Body of pancreas (tissue), 4 donors: Measurements from ENCODE around the gene ELAVL1.

Experiments used
- POLR2A ChIP-seq, 3 donors: fragments of 450-650 bp; IDR thresholded peaks; one replicate each; pipeline ENCODE4 v1.6.1; 2016; ENCODE audit warnings: antibody characterized with exemption in 3 of 3, mild to moderate bottlenecking in 2 of 3
- TF ChIP-seq, protein P1 (sequence below), 7 experiments: fragments of 450-650 bp in 4 of 7; fragments of 200-600 bp in 3 of 7; sonication (generic) in 3 of 7; IDR thresholded peaks; one replicate each; pipeline ENCODE4 v1.5.1; 2016 to 2019; ENCODE audit warnings: antibody characterized with exemption in 7 of 7

DNA sequence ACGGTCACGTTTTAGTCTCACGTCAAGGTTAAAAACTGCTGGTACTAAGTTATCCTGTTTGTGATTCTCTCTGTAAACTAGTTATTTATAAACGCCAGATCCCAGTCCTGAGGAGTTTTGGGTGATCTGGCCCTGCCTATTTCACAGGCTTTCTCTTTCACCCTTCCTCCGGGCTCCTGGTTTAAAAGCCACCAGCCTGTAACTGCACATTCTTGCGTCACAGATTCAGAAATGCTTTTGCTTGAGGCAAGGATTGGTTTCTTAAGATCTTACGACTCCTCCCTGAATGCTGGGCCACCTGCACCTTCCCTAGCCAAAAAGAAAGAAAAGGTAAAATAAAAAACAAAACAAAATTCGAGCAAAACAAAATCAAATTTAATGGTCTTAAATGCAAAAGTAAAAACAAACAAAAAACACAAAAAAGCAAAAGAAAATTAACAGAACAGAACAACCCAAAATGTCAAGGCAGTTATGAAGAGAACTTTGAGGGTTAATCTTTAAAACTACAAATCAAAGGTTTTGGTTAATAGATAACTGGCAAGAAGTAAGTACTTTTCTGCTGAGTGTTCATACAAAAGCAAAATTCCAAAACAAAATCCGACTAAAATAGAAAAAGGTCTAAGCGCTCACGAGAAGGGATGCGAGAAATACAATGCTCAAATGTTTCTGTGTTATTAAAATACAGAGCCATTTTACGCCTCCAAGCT, 43.4 kb downstream of the ELAVL1 start:
- no peak for TF ChIP-seq POLR2A (IDR thresholded peaks at IDR 0.05)
- TF ChIP-seq, protein P1, sequence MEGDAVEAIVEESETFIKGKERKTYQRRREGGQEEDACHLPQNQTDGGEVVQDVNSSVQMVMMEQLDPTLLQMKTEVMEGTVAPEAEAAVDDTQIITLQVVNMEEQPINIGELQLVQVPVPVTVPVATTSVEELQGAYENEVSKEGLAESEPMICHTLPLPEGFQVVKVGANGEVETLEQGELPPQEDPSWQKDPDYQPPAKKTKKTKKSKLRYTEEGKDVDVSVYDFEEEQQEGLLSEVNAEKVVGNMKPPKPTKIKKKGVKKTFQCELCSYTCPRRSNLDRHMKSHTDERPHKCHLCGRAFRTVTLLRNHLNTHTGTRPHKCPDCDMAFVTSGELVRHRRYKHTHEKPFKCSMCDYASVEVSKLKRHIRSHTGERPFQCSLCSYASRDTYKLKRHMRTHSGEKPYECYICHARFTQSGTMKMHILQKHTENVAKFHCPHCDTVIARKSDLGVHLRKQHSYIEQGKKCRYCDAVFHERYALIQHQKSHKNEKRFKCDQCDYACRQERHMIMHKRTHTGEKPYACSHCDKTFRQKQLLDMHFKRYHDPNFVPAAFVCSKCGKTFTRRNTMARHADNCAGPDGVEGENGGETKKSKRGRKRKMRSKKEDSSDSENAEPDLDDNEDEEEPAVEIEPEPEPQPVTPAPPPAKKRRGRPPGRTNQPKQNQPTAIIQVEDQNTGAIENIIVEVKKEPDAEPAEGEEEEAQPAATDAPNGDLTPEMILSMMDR (IDR thresholded peaks at IDR 0.05) = no peak
